Ectodermal cell (in vitro differentiated cells): ENCODE measurements around the gene ABCB4.

Source experiments
- H3K27ac ChIP-seq: 2 replicates; pipeline ENCODE4 v1.7.0; 2013; ENCODE audit warnings: mild to moderate bottlenecking, low read depth, low read length; ENCODE audit not compliant: insufficient read depth, poor library complexity, severe bottlenecking
- H3K27me3 ChIP-seq: 2 replicates; pipeline ENCODE4 v1.7.0; 2013; ENCODE audit warnings: mild to moderate bottlenecking, low read length; ENCODE audit not compliant: insufficient read depth, control insufficient read depth, poor library complexity, severe bottlenecking
- H3K36me3 ChIP-seq: one replicate; pipeline ENCODE4 v1.7.0; 2013; ENCODE audit warnings: low read length; ENCODE audit not compliant: control insufficient read depth, insufficient read depth
- H3K4me1 ChIP-seq: one replicate; pipeline ENCODE4 v1.7.0; 2013; ENCODE audit warnings: low read length; ENCODE audit not compliant: control insufficient read depth, insufficient read depth
- H3K4me3 ChIP-seq: 2 replicates; pipeline ENCODE4 v1.7.0; 2013; ENCODE audit warnings: low read depth, low read length, control low read depth; ENCODE audit not compliant: insufficient read depth
- H3K9me3 ChIP-seq: 2 replicates; pipeline ENCODE4 v1.7.0; 2013; ENCODE audit warnings: mild to moderate bottlenecking, low read length, moderate library complexity; ENCODE audit not compliant: control insufficient read depth
- WGBS, 2 experiments: methylation state at CpG; one replicate each; pipeline ENCODE4 v1.1.7; 2013; ENCODE audit warnings: missing lambda C conversion rate in 2 of 2; 5-methylcytosine and 5-hydroxymethylcytosine counted together

The ABCB4 gene

DNA sequence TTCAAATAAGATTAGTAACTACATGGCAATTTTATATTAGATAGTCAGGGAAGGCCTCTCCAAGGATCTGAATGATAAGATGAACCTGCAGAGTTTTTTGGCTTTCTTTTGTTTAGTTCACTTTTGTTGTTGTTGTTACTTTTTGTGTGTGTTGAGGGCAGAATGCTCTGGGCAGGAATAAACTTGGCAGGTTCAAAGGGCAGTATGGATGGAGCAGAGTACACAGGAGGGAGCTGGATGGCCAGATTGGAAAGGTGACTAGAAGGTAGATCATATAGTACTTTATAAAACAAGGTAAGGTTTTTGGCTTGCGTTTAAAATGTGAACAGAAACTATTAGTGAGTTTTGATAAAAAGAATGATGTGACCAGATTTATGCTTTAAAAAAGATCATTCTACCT, 112.1 kb downstream of the ABCB4 start:
- Histone ChIP-seq H3K4me3 (no peak overlapping the region), H3K9me3 (no peaks in the 10 kb centered on the region)
- WGBS, 2 experiments, result 86 to 100% methylated on average over 1 of the region's 1 CpG

DNA sequence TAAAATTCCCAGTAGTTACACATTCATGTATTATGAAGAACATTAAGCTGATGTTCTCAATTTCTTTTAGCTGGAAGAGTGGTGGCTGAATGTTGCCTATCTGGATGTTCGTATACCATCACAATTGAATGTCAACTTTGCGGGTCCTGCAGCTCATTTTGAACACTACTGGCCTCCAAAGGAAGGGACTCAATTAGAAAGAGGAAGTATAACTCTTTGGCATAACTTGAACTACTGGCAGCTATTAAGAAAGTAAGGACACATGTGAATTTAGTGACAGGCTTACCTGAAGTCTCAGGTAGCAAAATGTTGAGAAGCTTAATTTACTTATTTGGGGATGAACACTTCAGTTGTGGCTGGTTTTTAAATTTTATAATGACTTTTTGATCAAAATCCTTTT, 114.2 kb downstream of the ABCB4 start:
- H3K27me3 ChIP-seq, result no peaks in the 10 kb centered on the region
- no peak overlapping the region for H3K4me3 ChIP-seq
- WGBS, 2 experiments, result 91 to 96% methylated on average over 2 of the region's 2 CpGs
- H3K36me3 ChIP-seq, result peaks cover 12% of the 10 kb centered on the region
- no peaks in the 10 kb centered on the region for H3K9me3 ChIP-seq
- no peak overlapping the region for H3K27ac ChIP-seq
- peaks cover 5% of the 10 kb centered on the region for H3K4me1 ChIP-seq

More for the DNA sequence above, 112.1 kb downstream of the ABCB4 start:
- Histone ChIP-seq H3K27ac (no peak overlapping the region), H3K36me3 (no peaks in the 10 kb centered on the region), H3K4me1 (peaks cover 5% of the 10 kb centered on the region), H3K27me3 (no peaks in the 10 kb centered on the region)

DNA sequence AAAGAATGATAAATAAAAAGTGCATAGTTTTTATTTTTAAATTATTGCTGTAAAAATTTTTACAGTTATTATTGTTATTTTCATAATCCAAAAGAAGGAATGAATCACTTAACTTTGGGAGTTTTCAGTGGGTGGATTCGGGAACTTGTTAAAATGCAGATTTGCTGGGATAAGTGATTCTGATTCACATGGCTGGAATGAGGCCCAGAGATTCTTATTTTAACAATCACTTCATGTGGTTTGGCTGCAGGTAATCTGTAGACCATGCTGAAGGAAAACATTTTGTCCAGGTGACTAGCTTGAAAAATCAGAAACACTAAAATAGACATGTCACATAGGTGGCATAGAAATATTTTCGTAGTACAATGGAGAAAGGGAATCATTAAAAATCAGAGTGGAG, 116.1 kb downstream of the ABCB4 start:
- Histone ChIP-seq H3K27me3 (no peaks in the 10 kb centered on the region), H3K9me3 (peaks cover 2% of the 10 kb centered on the region), H3K4me3 (no peak overlapping the region), H3K27ac (no peak overlapping the region), H3K36me3 (peaks cover 20% of the 10 kb centered on the region), H3K4me1 (peaks cover under 1% of the 10 kb centered on the region)
- 86 to 93% methylated on average over 2 of the region's 2 CpGs for WGBS, 2 experiments

DNA sequence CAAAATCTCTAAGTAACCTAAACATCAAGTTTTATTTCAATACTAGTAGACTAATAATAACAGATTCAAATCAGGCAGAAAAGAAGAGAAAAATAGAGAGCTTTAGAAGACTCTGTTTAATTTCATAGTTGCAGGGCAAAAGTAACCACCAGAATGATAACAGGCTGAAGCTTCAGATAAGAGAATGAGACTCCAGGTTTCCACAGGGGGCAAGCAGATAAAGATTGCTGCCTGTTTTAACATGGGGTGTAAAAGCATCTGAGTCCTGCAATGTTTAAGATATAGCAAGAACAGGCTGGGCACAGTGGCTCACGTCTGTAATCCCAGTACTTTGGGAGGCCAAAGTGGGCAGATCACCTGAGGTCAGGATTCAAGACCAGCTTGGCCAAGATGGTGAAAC, 119.0 kb downstream of the ABCB4 start:
- 92 to 93% methylated on average over 1 of the region's 1 CpG for WGBS, 2 experiments
- no peaks in the 10 kb centered on the region for H3K4me1 ChIP-seq
- H3K9me3 ChIP-seq, result peaks cover 9% of the 10 kb centered on the region
- H3K27ac ChIP-seq, result no peak overlapping the region
- no peaks in the 10 kb centered on the region for H3K27me3 ChIP-seq
- H3K4me3 ChIP-seq, result no peak overlapping the region
- peaks cover 38% of the 10 kb centered on the region for H3K36me3 ChIP-seq

DNA sequence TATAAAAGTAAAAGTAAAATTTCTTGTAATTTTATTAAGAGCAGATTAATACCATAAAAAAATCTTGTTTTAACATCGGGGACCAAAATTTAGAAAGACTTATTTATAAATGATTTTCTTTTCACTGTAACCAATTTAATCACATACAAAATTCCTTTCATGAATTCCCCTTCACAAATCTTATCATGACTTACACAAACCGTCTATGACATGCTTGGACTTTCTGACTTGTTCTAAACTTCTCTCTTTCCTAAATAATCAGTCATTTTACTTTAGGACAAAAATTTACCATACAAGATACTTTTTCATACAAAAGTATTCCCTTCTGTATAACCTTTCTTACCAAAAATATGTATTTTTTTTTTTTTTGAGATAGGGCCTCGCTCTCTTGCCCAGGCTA, 120.7 kb downstream of the ABCB4 start:
- WGBS, 2 experiments, result 74 to 76% methylated on average over 3 of the region's 3 CpGs
- Histone ChIP-seq H3K4me3 (no peak overlapping the region), H3K4me1 (no peaks in the 10 kb centered on the region), H3K27me3 (no peaks in the 10 kb centered on the region), H3K36me3 (peaks cover 53% of the 10 kb centered on the region), H3K27ac (no peak overlapping the region), H3K9me3 (peaks cover 9% of the 10 kb centered on the region)
